MV-4-11 (cell line): ENCODE results near the gene IER2.
"Not testable (repeated sequence)": the region's sequence is repeated elsewhere in the genome, so short reads cannot be mapped to it uniquely, and the experiment has no call there.

ENCODE experiments used
- DNase-seq: peaks from one replicate; lab custom pipeline; 2025; lab: John Stamatoyannopoulos, UW

IER2 gene

DNA sequence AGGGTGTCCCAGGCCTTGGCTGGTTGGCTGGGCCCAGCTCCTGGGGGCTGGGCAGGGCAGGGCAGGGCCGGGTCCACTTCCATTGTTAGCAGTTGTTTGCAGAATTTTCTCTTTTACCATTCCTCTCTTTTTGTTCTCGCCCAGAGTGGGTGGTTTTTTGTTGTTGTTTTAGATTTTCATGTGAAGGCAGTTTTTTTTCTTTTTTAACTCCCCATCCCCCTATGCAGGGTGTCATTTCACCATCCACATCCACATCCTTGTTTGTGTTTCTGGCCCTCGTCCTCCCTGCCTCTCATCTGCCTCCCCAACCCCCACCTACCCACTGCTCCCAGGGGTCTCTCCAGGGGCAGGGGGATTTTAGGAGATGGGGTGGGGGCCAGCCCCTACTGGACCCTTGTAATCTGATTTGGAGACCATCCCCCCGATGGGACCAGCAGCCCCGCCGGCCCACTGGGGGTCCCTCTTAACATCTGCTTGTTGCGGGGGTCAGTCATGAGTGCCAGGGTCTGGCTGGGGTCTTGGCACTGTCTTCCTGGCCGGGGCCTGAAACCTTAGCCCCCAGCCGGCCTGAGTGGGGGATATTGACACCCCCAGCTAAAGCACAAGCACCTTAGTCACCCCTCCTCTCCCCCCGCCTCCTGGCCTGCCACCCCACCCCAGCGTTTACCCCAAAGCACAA is 10.4 kb upstream of the IER2 start:
- no peak for DNase-seq

DNA sequence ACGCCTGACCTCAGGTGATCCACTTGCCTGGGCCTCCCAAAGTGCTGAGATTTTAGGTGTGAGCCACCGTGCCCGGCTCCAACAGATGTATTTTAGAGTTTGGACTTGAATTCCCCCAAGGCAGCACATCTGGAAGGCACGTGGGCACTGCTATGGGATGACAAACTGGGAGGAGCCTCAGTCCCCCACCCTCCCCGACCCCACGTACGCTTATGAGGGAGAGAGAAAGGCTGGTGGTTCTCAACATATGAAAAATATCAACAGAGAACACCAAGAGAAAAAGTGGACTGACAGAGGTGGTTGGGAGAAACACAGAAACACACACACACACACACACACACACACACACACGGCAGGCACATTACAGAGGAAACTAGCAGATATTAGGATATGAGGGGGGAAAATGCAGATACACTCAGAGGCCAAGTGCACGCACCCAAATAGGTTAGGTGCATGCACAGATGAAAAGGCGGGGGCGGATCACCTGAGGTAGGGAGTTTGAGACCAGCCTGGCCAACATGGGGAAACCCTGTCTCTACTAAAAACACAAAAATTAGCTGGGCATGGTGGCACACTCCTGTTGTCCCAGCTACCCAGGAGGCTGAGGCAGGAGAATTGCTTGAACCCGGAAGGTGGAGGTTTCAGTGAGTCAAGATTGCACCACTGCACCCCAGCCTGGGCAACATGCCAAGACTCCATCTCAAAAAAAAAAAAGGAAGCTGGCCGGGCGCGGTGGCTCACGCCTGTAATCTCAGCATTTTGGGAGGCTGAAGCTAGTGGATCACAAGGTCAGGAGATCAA is 3.2 kb upstream of the IER2 start:
- DNase-seq: peak; percentile 88

DNA sequence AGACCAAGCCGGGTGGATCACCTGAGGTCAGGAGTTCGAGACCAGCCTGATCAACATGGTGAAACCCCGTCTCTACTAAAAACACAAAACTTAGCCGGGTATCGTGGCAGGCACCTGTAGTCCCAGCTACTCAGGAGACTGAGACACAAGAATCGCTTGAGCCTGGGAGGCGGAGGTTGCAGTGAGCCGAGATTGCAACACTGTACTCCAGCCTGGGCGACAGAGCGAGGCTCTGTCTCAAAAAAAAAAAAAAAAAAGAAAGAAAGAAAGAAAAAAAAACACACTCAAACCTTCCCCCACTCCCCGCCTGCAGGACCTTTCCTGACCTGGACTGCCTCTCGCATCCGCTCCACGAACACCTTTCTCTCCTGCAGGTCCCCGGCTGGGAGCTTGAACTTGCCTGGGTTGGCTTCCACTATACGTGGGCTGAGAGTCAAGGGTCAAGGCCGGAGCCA is 1.0 kb upstream of the IER2 start:
- DNase-seq: not testable (repeated sequence)

DNA sequence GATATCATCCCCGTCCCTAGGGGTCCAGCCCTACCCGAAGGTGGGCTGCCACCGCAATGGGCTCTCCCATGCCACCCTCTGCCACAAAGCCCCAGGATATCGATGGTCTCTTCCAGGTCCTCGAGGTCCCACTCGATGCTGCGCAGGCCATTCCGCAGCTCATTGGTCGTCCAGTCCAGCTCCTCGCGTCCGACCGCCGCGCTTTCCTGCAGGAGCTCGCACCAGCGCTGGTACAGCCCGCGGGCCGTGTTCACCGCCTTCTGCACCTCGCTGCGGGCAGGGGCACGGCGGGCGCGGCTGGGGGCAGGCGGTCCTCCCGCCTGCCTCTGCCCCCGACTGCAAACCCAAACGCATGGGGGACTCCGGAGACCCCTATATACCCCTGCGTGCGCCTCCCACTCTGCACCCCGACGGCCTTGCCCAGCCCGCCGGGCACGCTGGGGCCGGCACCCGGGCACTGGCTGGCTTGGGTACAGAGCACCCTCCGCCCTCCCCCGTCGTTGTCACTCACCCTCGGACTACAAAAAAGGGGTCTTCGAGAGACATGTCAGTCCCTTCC is 504 bp upstream of the IER2 start:
- DNase-seq: no peak

DNA sequence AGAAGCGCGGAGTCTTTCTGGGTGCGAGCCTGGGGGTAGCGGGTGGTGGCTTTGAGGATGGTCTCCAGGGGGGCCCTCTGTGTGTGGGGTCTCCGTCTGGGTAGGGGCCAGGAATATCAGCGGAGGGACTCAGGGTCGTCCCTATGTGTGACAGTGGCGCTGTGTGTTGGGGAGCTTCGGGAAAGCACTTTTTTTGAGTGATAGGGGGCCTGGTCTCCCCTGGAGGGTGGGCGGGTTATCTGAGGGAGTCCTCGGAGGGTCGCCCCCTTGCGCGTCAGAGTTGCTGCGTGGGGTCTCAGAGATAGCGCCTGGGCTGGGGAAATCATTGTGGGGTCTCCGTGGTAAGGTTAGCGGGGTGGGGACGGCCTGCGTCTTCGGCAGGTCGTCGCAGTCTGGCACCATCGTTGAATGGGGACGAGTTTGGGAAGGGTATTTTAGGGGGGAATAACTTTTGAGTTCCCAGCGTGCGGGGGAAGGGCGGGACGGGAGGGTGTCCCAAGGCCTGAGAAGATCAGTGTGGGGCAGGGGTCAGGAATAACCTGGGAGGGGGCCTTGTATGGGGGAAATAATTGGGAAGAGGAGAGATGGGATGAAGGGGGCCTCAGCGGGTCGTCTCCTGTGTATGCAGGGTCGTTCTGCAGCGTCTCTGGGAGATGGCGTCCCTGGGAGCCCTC is 857 bp downstream of the IER2 start:
- DNase-seq: no peak

DNA sequence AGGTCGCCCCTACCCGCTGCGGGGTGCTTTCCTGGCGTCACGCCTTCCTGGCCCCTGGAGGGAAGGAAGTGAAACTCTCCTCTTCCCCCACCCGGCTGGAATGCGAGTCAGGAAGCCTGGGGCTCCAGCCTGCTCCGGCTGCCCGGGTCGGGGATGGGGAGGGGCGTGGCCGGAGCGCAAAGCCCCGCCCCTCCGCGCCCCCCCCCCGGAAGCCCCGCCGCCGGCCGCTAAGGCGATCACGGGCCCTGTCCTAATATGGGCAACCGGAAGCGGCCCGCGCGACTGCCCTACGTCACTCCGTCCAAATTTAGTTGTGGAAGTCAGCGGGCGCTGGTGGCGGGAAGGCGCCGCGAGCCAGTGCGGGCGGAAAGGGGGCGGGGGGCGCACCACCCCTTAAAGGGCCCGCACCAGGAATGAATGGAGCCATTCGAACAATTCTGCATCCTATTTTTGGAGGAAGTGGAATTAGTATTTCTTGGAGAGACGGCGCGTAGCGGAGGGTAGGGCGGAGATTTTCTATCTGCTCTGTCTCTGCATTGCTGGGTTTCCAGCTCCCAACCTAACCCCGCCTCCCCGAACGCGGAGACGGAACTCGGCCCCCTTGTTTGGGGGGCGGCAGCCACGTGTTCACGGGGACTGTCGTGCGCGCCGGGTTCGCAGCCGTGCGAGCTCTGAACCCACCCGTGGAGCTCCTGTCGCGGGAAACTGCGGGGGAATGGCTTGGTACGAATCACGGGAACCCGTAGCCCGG is 1.6 kb downstream of the IER2 start:
- DNase-seq: peak; percentile 99

DNA sequence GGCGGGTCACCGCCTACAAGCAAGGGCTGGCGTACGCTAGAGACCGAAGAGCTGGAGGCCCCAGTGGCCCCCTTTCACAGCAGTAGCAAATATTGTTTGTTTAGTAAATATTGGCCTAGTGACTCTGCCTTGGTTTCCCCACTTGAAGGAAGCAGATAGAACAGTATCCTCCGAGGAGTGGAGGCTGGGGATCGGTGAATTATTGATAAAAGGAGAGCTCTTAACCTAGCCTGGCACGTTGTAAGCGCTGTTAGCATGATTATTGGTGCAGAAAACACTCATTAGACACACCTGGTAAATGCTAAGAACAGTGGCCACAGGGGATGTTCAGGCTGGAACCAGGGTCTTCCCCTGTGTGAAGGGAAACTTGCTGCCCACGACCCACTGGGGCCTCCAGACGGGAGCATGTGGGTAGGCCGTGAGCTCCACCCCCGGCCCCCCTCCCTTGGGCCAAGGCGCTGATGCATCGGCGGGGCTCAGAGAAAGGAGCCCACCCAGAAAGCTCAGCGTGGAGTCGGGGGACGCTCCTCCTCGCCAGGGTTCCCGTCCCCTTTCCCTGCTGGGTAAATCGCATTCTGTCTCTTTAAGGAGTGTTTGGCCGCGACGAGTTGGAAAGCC is 2.3 kb downstream of the IER2 start:
- DNase-seq: no peak

DNA sequence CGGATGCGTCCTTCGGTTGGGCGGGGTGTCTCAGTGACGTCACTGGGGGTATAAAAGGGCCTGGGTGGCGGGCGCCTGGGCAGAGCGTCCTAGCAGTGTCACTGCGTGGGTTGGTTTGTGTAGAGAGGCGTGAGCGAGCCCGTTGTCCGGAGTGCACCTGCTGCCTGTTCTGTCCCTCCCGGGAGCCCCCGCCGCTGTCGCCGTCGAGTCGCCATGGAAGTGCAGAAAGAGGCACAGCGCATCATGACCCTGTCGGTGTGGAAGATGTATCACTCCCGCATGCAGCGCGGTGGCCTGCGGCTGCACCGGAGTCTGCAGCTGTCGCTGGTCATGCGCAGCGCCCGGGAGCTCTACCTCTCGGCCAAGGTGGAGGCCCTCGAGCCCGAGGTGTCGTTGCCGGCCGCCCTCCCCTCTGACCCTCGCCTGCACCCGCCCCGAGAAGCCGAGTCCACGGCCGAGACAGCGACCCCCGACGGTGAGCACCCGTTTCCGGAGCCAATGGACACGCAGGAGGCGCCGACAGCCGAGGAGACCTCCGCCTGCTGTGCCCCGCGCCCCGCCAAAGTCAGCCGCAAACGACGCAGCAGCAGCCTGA is 2.9 kb downstream of the IER2 start:
- DNase-seq: peak; percentile 94

DNA sequence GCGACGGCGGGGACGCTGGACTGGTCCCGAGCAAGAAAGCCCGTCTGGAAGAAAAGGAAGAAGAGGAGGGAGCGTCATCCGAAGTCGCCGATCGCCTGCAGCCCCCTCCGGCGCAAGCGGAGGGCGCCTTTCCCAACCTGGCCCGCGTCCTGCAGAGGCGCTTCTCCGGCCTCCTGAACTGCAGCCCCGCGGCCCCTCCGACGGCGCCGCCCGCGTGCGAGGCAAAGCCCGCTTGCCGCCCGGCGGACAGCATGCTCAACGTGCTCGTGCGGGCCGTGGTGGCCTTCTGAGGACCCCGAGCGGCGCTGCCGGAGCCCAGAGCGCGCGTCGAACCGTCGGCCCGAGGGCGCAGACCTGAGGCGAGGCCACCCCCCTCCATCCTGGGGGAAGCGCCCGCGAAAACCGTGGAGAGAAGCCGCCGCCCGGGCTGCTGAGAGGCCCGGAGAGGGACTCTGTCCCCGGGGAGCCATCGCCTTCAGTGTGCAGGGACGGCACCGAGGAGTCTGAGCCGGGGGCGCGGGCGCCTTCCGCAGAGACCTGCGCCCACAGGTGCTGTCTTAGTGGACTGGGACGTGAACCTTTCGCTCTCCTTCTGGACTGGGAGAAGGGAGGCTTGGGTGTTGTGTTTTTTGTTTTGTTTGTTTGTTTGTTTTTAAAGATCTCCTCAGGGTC is 3.5 kb downstream of the IER2 start:
- peak; percentile 56 for DNase-seq

DNA sequence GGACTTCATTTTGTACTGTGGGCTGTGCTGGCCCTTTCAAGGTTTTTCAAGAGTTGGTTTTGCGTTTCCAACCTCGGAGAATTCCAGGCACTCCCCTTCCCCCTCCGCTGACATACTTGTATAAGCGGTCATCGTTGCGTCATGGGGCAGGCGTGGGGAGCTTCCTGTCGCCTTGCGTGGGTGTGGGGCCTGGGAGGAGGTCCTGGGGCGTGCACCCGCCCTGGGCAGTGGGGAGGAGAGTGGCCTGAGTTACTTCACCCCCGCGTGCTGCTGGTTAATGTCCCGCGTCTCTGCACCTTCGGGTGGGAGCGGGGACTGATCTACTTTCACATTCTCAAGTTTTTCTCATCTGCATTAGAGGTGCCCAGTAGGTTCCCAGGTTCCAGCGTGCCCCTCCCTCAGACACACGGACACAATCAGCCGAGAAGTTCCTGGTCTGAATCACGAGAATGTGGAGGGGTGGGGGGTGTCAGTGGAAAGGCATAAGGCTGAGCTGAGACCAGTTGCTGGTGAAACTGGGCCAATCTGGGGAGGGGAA is 4.1 kb downstream of the IER2 start:
- peak; percentile 87 for DNase-seq

DNA sequence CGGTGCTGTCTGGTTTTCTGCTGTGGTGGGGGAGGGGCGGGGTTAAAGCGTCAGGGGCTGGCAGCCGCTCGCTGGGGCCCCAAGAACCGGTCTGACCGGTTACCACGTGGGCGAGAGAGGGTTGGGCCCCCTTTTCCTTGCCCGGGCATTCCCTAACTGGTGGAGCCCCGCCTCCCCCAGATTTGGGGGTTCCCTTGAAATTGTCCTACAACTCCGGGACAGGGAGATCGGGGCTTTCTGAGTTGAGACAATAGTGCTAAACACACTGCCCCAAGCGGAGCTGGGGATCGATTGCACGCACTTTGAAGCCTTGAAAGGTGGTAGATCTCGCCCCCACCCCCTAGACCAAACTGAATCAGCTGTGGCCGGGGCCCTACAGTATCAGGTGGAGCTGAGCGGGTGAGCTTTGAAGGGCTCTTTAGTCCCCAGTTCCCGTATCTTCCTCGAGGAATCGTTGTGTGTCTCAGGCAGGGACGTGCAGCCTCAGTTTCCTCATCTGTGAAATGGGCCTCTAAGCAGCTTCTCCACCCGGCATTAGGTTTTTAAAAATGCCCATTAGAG is 4.8 kb downstream of the IER2 start:
- DNase-seq: peak; percentile 48

DNA sequence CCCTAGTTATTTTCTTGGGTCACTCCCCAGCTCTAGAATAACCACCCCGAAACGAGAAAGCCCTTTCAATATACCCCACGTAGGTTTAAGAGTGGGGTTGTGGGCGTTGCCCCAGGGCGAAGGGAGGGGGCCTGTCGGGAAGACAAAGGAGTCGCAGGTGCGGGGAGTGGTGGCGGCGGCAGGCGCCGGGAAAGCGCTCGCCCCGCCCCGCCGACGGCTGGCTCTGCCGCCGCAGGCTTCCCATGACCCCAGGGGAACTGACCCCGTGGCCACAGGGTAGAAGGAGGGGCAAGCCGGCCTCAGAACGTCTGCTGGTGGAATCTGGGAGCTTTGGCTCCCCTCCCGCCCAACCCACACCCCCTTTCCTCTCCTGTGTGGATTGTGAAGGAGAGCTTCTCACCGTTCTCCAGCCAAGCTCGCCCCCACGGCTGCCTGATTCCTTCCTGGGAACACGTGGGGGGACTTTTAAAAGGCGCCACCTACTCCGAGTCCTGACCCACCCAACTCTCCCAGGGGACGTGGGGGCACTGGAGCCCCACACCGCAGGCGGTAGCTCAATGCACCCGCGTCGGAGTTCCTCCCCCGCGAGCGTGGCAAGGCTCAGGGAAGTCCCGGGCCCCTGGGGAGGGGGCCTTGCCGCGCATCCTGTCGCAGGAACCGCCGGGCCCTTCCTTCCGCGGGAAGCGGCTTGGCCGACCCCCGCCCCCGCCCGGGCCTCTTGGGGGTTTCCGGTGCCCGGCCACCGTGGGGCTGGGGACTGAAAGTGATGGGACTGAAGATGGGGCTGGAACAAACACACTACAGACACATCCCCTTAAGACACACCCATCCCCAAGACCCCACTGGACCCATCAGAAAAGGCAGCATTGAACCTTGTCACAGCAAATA is 5.5 kb downstream of the IER2 start:
- peak; percentile 72 for DNase-seq

DNA sequence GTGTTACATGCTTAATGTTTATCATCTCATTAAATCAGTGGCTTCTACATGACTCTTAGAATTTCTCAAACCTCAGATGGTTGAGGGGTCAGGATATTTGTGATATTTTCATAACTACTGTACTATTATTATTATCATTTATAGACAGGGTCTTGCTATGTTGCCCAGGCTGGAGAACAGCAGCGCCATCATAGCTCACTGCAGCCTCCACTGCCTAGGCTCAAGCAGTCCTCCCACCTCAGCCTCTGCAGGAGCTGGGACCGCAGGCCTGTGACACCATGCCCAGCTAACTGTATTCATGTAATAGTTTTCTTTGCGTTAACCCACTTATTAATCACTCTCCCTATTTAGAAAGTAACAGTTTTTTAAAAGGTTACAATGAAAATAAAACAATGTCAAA is 9.5 kb downstream of the IER2 start:
- DNase-seq: no peak

DNA sequence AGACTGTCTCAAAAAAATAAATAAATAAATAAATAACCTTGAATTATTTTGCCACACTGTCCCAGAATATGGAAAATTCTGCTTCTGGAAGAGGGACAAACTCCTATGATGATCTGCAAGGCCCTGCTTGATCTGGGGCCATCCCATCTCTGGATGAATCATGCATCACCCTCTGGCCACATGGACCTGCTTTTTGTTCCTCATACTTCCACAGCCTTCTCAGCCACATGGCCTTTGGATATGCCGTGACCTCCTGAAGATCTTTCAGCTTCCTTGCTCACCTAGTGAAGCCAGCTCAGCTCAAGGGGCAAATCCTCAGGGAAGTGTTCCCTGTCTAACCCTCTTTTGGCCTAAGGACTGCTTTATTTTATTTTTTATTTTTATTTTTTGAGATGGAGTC is 10.3 kb downstream of the IER2 start:
- DNase-seq: peak; percentile 72

DNA sequence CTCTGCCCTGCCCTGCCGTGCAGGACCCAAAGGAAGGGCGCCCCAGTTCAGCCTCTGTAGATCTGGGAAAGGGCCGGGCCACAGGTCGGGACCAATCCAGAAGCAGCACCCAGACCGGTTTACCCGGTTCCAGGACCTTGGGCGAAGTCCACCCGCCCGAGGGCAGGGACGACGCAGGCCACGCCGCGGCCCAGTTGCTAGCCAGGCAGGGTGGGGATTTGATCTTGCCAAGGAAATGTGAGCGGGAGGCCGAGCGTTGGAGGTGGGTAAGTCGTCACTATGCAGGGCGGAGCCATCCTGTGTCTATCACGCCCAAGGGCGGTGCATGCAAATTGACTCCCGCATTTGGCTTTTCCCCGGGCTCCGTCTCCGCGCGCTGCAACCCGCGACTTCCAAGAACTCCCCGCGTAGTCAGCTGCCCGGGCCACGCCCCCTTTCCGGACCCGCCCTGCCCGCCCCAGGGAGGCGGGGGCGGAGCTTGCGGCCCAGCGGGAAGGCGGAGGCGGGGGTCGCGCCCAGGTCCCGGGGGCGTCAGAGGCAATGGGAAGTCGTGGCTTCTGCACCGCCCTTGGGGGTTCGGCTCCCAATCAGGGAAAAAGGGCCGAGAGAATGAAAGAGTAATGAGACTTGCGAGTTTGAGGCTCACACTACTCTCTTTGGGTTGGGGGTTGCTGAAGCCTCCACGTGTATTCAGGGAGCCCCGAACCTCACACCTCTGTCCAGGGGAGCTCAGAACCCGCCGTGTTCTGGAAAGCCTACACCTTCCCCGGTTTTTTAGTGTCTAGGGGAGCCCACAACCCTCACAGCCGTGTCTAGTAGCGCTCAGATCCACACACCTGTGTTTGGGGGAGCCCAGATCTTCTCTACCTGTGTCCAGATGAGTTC is 12.8 kb downstream of the IER2 start:
- DNase-seq: peak; percentile 98

DNA sequence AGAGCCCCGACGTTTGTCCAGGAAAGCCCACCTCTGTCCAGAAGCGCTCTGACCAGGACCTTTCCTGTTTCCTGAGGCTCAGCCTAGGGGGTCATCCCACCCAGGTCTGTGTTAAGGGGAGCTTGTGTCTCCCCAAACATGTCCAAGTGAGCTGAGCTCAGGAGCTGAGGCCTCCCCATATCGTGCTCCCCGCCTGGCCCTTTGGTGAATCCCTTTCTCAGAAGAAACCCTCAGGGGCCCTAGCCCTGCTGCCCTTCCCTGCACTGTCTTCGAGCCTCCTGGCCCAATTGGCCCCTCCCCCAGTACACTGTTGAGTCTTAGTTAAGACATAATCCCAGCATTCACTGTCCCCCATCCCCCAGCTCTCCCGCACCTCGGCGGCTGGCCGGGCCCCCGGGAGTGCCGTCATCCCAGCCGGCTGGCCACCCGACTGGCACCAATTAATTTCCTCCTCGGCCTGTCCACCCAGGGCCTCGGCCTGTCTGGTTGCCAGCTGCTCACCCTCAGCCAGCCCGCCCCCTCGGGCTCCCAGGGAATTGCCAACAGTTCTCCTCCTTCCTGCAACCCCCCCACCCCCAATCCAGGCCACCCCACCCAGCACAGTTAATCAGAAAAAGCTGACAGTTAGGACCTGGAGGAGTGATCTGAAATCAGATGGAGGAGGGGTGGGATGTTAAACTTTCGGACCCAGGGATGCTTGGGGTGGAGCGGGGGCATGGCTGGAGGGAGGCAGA is 13.6 kb downstream of the IER2 start:
- DNase-seq: peak; percentile 37
